Activated T-helper 1 cell treated with anti-CD3 and anti-CD28 coated beads, Interleukin-12 subunit alpha, Interleukin-12 subunit beta, Interleukin-2, Interleukin-4 antibody, amounts not matched to agents 30 ng/mL and 10 ng/mL and 1 ng/mL, durations not matched to agents 14 hours and 24 hours and 36 hours (primary cell): ENCODE measurements around the gene PCLO. TPM values are rescaled to one million over a fixed set of nuclear protein-coding genes. Genes with fewer than 3 reads are reported as not detected.

ENCODE experiments used
- DNase-seq: peaks from one replicate; pipeline ENCODE4 v3.0.0; 2021; ENCODE audit warnings: low spot score
- H3K27ac Mint-ChIP-seq: one replicate; pipeline ENCODE4 v1.8.0; 2021; ENCODE audit warnings: mild to moderate bottlenecking, mixed read lengths
- H3K27me3 Mint-ChIP-seq: one replicate; pipeline ENCODE4 v1.8.0; 2022; ENCODE audit warnings: mild to moderate bottlenecking, moderate library complexity, mixed read lengths; ENCODE audit not compliant: insufficient read depth
- H3K36me3 Mint-ChIP-seq: one replicate; pipeline ENCODE4 v1.8.0; 2021; ENCODE audit warnings: low read depth, mixed read lengths
- H3K4me1 Mint-ChIP-seq: one replicate; pipeline ENCODE4 v1.8.0; 2021; ENCODE audit warnings: low read depth, mixed read lengths
- H3K4me3 Mint-ChIP-seq: one replicate; pipeline ENCODE4 v1.8.0; 2021; ENCODE audit warnings: mild to moderate bottlenecking, moderate library complexity, mixed read lengths
- H3K9me3 Mint-ChIP-seq: one replicate; pipeline ENCODE4 v1.8.0; 2021; ENCODE audit warnings: mixed read lengths
- intact Hi-C: fragments of 100-400 bp; cut with micrococcal nuclease; formaldehyde crosslinking; loops from one replicate; pipeline ENCODE4 v1.15.1; 2024
- total RNA-seq: library from RNA; stranded (reverse); gene quantifications from 2 replicates; pipeline ENCODE4 v1.2.3, GENCODE V29; 2022

The PCLO gene
- total RNA-seq, 1 donor from 2014 or later = not detected

DNA sequence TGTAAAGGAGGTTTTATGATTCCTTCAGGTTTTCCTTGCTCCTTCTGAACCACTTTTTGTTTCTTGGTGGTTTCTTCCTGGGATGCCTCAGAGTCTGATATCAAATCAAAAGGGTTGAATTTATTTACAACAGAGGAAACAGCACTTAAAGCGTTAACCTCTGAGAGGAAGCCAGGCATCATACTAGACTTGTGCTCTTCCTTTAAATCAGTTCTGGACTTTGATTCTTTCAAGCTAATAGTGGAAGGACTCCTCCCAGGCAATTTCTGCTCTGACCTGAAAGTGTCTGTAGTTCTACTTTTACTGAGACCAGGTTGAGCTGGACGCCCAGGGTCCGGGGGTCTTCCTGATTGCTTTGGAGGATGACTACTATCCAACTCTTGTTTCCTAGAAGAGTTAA lies 6.7 kb downstream of the PCLO start:
- intact Hi-C loops = no loop called here
- no peaks in the 10 kb centered on the region for H3K27me3 Mint-ChIP-seq
- H3K9me3 Mint-ChIP-seq = no peaks in the 10 kb centered on the region

DNA sequence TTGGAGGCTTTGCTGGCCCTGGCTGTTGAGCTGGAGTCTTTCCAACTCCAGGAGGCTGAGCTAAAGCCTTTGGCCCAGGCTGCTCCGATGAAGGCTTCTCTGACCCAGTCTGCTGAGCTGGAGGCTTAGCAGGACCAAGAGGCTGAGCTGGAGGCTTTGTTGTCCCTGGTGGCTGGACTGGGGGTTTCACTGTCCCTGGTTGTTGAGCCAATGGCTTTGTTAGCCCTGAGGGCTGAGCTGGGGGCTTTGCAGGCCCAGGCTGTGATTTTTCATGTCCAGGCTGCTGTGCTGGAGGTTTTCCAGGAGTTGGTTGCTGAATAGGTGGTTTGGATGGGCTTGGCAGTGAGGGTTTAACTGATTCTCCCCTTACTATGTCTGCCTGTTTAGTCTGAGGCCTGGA lies 7.3 kb downstream of the PCLO start:
- no peak for DNase-seq

More for the DNA sequence above, 6.7 kb downstream of the PCLO start:
- Mint-ChIP-seq H3K4me1 (no peaks in the 10 kb centered on the region), H3K4me3 (no peak overlapping the region), H3K27ac (no peak overlapping the region), H3K36me3 (no peaks in the 10 kb centered on the region)
- DNase-seq = no peak

DNA sequence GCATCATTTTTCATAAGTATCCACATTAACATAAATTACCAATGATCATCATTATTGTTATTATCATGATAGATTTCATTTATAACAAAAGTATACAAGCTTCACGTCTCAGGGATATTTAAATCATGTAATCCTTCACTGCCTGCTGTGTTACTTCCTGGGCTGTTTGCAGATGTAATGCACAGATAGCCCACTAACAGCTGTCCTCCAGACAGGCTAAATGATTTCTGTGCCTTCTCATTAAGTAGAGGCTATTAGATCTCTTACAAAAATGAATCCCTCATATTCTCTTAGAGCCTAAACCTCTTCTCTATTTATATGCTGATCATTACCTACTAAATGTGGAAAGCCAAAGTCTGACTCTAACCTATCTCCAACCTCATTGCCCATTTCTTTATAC lies 9.3 kb downstream of the PCLO start:
- Mint-ChIP-seq H3K4me1 (no peaks in the 10 kb centered on the region), H3K27me3 (no peaks in the 10 kb centered on the region), H3K27ac (no peak overlapping the region), H3K9me3 (no peaks in the 10 kb centered on the region), H3K4me3 (no peak overlapping the region), H3K36me3 (no peaks in the 10 kb centered on the region)
- intact Hi-C loops = no loop called here
- no peak for DNase-seq

More for the DNA sequence above, 7.3 kb downstream of the PCLO start:
- Mint-ChIP-seq H3K4me3 (no peak overlapping the region), H3K27me3 (no peaks in the 10 kb centered on the region), H3K27ac (no peak overlapping the region), H3K36me3 (no peaks in the 10 kb centered on the region), H3K4me1 (no peaks in the 10 kb centered on the region), H3K9me3 (no peaks in the 10 kb centered on the region)
- intact Hi-C loops = no loop called here

DNA sequence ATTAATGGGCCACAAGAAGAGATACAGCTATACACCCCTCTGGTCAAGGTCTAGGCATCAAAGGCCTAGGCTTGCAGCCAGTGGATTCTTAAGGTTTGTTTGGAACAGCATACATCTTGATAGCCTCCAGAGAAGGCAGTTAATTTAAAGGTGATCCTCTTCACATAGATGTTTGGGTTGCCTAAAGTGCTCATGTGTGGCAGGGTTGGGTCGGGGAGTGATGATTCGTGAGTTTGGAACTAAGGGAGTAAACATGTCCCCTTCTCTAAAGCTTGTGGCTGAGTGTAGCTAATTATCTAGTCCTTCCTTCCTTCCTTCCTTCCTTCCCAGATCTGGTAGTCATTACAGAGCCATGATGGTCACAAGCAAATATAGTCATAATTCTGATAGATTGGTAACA lies 12.4 kb downstream of the PCLO start:
- no peaks in the 10 kb centered on the region for H3K27me3 Mint-ChIP-seq
- no peak overlapping the region for H3K27ac Mint-ChIP-seq
- H3K4me3 Mint-ChIP-seq = no peak overlapping the region
- no peaks in the 10 kb centered on the region for H3K36me3 Mint-ChIP-seq
- no peaks in the 10 kb centered on the region for H3K4me1 Mint-ChIP-seq
- intact Hi-C loops = no loop called here
- no peaks in the 10 kb centered on the region for H3K9me3 Mint-ChIP-seq
- no peak for DNase-seq

DNA sequence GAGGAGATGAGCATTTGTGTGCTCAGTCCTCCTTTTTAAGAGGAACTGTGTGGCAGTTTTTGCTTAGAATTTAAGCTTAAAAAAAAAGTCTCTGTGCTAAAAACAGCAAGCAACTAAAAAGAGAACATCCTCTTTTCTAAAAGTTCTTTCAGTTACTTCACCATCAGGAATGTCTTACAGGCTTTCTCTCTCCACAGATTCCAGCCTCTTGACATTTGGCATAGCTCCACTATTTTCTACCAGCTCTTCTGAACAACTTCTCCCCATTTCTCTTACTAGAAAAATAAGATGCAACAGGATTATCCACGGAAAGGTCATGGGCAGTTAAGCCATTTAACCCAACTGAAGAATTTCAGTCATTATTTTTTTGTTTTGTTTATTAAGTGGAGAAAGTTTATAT lies 13.2 kb downstream of the PCLO start:
- H3K27me3 Mint-ChIP-seq = no peaks in the 10 kb centered on the region
- intact Hi-C loops = no loop called here

DNA sequence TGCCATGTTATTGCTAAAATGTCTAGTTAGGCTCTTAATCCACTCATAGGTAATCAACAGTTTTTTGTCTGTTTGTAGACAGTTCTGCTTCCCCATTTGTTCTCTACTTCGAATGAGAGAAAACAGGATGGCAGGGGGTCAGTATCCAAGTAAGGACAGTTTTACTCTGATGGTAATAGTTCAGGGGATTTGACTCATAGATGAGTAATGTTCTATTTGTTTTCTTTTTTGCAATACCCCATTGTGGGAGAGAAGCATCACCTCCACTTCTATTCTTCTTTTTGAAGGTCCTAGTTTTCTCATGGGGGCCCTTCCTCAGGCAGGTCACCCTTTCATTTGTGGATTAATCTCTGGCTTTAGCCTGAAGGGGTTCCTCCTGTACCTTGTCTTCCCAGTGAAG lies 13.9 kb downstream of the PCLO start:
- no peak overlapping the region for H3K27ac Mint-ChIP-seq
- intact Hi-C loops = no loop called here
- no peak overlapping the region for H3K4me3 Mint-ChIP-seq
- no peak for DNase-seq
- no peaks in the 10 kb centered on the region for H3K9me3 Mint-ChIP-seq
- H3K27me3 Mint-ChIP-seq = no peaks in the 10 kb centered on the region
- no peaks in the 10 kb centered on the region for H3K4me1 Mint-ChIP-seq
- H3K36me3 Mint-ChIP-seq = no peaks in the 10 kb centered on the region

More for the DNA sequence above, 13.2 kb downstream of the PCLO start:
- DNase-seq = no peak
- H3K9me3 Mint-ChIP-seq = no peaks in the 10 kb centered on the region
- no peak overlapping the region for H3K4me3 Mint-ChIP-seq
- H3K36me3 Mint-ChIP-seq = no peaks in the 10 kb centered on the region
- H3K4me1 Mint-ChIP-seq = no peaks in the 10 kb centered on the region
- no peak overlapping the region for H3K27ac Mint-ChIP-seq

DNA sequence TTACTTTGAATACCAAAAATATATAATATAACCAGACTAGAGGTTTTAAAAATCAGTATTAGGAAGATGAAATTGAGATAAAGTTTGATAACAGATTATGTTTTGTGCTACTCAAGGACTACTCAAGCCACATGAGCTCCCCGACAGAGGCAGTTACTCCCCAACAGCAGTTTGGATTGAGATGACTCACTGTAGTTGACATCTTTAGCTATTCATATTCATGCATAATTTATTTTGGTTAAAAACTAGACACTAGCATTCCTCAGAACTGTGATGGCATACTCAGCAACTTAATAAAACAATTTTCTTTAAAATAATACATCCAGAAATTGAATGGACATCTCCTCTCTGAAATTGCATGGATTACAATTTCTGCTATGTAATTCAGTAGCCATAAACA lies 19.6 kb downstream of the PCLO start:
- no peak overlapping the region for H3K27ac Mint-ChIP-seq
- no peaks in the 10 kb centered on the region for H3K9me3 Mint-ChIP-seq
- H3K4me3 Mint-ChIP-seq = no peak overlapping the region
- no peak for DNase-seq
- H3K36me3 Mint-ChIP-seq = no peaks in the 10 kb centered on the region
- no peaks in the 10 kb centered on the region for H3K27me3 Mint-ChIP-seq
- no peaks in the 10 kb centered on the region for H3K4me1 Mint-ChIP-seq
- intact Hi-C loops = no loop called here

DNA sequence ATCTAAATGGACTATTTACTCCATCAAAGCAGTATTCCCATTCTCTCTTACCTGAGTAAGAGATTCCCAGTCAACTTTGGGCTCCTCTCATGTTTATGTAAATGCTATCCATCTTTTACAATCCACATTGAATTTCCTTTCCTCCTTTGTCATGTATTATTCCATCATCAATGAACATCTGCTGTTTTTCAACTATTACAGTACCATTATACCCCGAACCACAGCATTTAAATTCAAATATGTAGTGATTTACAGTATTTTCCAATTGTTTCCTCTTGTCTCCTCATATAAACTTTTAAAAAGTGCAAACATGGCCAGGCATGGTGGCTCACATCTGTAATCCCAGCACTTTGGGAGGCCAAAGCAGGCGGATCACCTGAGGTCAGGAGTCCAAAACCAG lies 20.3 kb downstream of the PCLO start:
- no peak for DNase-seq
- H3K27ac Mint-ChIP-seq = no peak overlapping the region
- H3K4me3 Mint-ChIP-seq = no peak overlapping the region
- H3K9me3 Mint-ChIP-seq = no peaks in the 10 kb centered on the region
- H3K27me3 Mint-ChIP-seq = no peaks in the 10 kb centered on the region
- H3K36me3 Mint-ChIP-seq = no peaks in the 10 kb centered on the region
- no peaks in the 10 kb centered on the region for H3K4me1 Mint-ChIP-seq
- intact Hi-C loops = no loop called here

DNA sequence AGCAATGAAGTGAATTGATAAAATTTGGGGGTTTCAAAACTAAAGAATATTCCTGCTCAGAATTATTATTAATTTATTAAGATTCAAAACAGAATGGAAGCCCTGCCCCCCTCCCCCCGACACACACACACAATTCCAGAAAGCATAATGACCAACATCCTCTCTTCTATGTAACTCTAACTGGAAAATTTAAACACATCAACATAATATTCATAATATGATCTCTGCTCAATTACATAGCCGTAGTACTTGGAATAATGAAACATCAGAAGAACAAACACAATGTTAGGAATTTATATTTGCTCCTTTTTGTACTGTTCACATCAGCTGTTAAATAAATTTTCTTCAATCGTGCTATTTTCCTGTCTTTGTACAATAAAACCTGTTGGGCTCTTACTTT lies 20.8 kb downstream of the PCLO start:
- intact Hi-C loops = no loop called here
- no peak for DNase-seq
- Mint-ChIP-seq H3K36me3 (no peaks in the 10 kb centered on the region), H3K27me3 (no peaks in the 10 kb centered on the region), H3K27ac (no peak overlapping the region), H3K4me1 (no peaks in the 10 kb centered on the region), H3K9me3 (no peaks in the 10 kb centered on the region), H3K4me3 (no peak overlapping the region)

DNA sequence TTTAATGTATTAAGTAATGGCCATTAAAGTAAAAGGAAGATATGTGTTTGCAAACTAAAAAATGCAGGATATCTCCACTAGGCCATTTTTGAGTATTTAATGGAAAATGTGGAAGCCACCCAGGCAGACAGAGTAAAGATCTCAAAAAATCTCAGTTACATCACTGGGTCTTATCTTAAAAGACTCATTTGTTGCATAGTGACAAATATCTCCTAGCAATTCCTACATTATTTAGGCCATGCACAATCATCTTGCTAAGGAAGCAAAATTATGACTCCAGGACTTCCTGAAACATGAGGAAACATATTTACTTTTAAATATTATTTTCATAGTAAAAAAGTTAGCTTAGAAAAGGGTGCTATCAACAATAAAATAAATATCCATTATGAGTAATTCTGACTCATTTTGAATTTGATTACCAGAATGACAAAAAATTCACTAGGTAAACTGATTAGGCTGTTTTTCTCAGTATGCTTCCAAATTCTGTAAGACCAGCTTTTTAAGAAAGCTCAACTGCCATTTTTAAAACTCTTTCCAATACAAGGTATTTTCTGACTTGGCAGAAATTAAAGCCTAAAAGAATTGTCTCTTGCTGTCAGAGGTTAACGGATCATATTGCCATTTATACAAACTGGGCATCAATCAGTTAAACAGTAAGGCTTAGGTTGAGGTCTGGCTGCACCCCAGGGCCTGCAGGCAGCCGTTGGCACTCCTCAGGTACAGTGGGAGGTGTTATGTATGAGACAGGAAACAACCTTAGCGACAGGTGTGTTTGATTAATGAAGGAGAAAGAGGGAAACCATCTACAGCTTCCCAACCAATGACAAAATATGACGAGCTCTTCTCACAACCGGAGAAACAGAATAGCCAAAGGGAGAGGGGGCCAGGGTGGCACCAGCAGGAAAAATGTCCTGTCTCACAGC lies 31.8 kb downstream of the PCLO start:
- Mint-ChIP-seq H3K4me1 (no peaks in the 10 kb centered on the region), H3K9me3 (no peaks in the 10 kb centered on the region), H3K27ac (no peak overlapping the region), H3K4me3 (no peak overlapping the region), H3K36me3 (no peaks in the 10 kb centered on the region), H3K27me3 (no peaks in the 10 kb centered on the region)
- DNase-seq = no peak
- intact Hi-C loops = no loop called here

DNA sequence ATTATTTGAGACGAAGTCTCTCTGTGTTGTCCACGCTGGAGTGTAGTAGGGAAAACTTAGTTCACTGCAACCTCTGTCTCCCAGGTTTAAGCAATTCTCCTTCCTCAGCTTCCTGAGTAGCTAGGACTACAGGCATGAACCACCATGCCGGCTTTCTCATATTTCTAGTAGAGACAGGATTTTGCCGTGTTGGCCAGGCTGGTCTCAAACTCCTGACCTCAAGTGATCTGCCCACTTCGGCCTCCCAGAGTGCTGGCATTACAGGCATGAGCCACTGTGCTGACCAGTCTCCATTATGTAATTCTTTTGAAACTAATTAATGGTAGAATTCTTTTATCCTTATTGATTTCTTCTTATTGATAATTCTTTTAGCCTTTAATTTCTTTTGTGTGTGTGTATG lies 32.5 kb downstream of the PCLO start:
- intact Hi-C loops = no loop called here
- H3K9me3 Mint-ChIP-seq = no peaks in the 10 kb centered on the region

DNA sequence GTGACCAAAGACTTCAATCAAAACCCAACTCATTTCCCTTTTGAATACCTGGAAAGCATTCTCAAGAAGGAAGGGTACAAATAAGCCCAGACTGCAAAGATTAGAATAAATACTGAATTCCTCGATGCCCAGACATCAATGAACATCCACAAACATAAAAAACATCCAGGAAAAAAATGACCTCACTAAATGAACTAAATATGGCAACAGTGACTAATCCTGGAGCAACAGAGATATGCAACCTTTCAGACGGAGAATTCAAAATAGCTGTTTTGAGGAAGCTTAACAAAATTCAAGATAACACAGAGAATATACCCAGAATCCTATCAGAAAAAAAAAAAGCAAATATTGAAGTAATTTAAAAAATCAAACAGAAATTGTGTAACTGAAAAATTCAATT lies 43.2 kb downstream of the PCLO start:
- Mint-ChIP-seq H3K4me3 (no peak overlapping the region), H3K9me3 (peaks cover 7% of the 10 kb centered on the region), H3K36me3 (no peaks in the 10 kb centered on the region)

More for the DNA sequence above, 32.5 kb downstream of the PCLO start:
- Mint-ChIP-seq H3K27ac (no peak overlapping the region), H3K36me3 (no peaks in the 10 kb centered on the region), H3K4me3 (no peak overlapping the region), H3K27me3 (no peaks in the 10 kb centered on the region), H3K4me1 (no peaks in the 10 kb centered on the region)
- no peak for DNase-seq

DNA sequence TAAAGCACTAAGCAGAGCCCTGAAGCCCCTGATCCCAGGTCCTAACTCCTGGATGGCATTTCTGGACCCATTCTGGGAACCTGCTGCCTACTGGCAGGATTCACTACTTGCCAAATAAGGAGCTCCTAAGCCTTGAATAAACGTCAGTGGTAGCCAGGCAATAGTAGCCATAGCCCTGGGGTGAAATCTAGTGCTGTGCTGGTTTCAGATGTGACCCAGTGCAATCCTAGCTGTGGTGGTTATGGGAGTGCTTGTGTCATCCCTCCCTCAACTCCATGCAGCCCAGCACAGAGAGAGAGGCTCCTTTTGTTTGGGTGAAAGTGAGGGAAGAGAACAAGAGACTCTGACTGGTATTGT lies 43.7 kb downstream of the PCLO start:
- intact Hi-C loops = no loop called here
- Mint-ChIP-seq H3K36me3 (no peaks in the 10 kb centered on the region), H3K27ac (no peak overlapping the region), H3K4me1 (no peaks in the 10 kb centered on the region), H3K27me3 (no peaks in the 10 kb centered on the region), H3K9me3 (peaks cover 7% of the 10 kb centered on the region), H3K4me3 (no peak overlapping the region)
- DNase-seq = no peak

More for the DNA sequence above, 43.2 kb downstream of the PCLO start:
- Mint-ChIP-seq H3K27ac (no peak overlapping the region), H3K4me1 (no peaks in the 10 kb centered on the region), H3K27me3 (no peaks in the 10 kb centered on the region)
- no peak for DNase-seq
- intact Hi-C loops = no loop called here
